Natural killer cell treated with Interleukin-12 subunit alpha and Interleukin-12 subunit beta and Interleukin-15 and Interleukin-18, amount 100 ng/mL, for 72 hours (primary cell): ENCODE results near the gene NAPSA. TPM values are rescaled to one million over a fixed set of nuclear protein-coding genes. Genes with fewer than 3 reads are reported as not detected.
"Not testable (repeated sequence)": the region's sequence is repeated elsewhere in the genome, so short reads cannot be mapped to it uniquely, and the experiment has no call there.

Source experiments
- ATAC-seq, 2 donors: fragments of 150-1000 bp; cut with Tn5 transposase in 1 of 2; sonication (Bioruptor Pico), chemical (Tn5 transposase) in 1 of 2; 2 replicates each; pipeline ENCODE4 v1.10.0; 2021
- DNase-seq: peaks from one replicate; pipeline ENCODE4 v3.0.0; 2022; ENCODE audit warnings: low spot score
- H3K27ac Mint-ChIP-seq, 2 donors: 1 replicate in 1 of 2; 2 replicates in 1 of 2; pipeline ENCODE4 v1.8.0; 2022; ENCODE audit warnings: mixed read lengths in 2 of 2, mild to moderate bottlenecking in 1 of 2, moderate library complexity in 1 of 2
- H3K27me3 Mint-ChIP-seq, 2 donors: 1 replicate in 1 of 2; 2 replicates in 1 of 2; pipeline ENCODE4 v1.8.0; 2022; ENCODE audit warnings: mixed read lengths in 2 of 2
- H3K36me3 Mint-ChIP-seq: one replicate; pipeline ENCODE4 v1.8.0; 2022; ENCODE audit warnings: mixed read lengths
- H3K4me1 Mint-ChIP-seq, 2 donors: 1 replicate in 1 of 2; 2 replicates in 1 of 2; pipeline ENCODE4 v1.8.0; 2022; ENCODE audit warnings: low read depth in 2 of 2, mixed read lengths in 2 of 2, mild to moderate bottlenecking in 1 of 2
- H3K4me3 Mint-ChIP-seq: one replicate; pipeline ENCODE4 v1.8.0; 2022; ENCODE audit warnings: mixed read lengths
- H3K9me3 Mint-ChIP-seq: 2 replicates; pipeline ENCODE4 v1.8.0; 2022; ENCODE audit warnings: mixed read lengths
- total RNA-seq, 2 donors: library from RNA; stranded (reverse); gene quantifications; one replicate each; pipeline ENCODE4 v1.2.3, GENCODE V29; 2022

Gene NAPSA
- total RNA-seq, 2 donors from 2014 or later = 2.4 to 12.4 TPM

GRCh38 chr19:50334741-50335421, 30.6 kb downstream of the NAPSA start:
- H3K27me3 Mint-ChIP-seq = peaks cover 18 to 33% of the 10 kb centered on the region in 2 donors
- H3K27ac Mint-ChIP-seq = no peak overlapping the region
- DNase-seq = peak; percentile 63
- H3K4me3 Mint-ChIP-seq = peak overlapping the region; percentile 30
- peaks cover 3% of the 10 kb centered on the region for H3K9me3 Mint-ChIP-seq
- peaks cover 6% of the 10 kb centered on the region for H3K36me3 Mint-ChIP-seq
- ATAC-seq = no peak
- H3K4me1 Mint-ChIP-seq = peaks cover 36 to 39% of the 10 kb centered on the region in 2 donors

- DNase-seq (peak; percentile 80), ATAC-seq (peak; percentile 48 to 69)
- H3K27ac Mint-ChIP-seq = peak overlapping the region; percentile 84 to 92
- peak overlapping the region; percentile 89 for H3K4me3 Mint-ChIP-seq
- H3K36me3 Mint-ChIP-seq = peaks cover 14% of the 10 kb centered on the region
- H3K4me1 Mint-ChIP-seq = peaks cover 43 to 47% of the 10 kb centered on the region in 2 donors
- peaks cover 3% of the 10 kb centered on the region for H3K9me3 Mint-ChIP-seq
- peaks cover 25 to 41% of the 10 kb centered on the region in 2 donors for H3K27me3 Mint-ChIP-seq
Observed at GRCh38 chr19:50333737-50334617, 31.5 kb downstream of the NAPSA start.

GRCh38 chr19:50333235-50333736, 32.2 kb downstream of the NAPSA start:
- DNase-seq = peak; percentile 91
- peak; percentile 81 to 87 for ATAC-seq
- peak overlapping the region; percentile 84 to 92 for H3K27ac Mint-ChIP-seq
- H3K9me3 Mint-ChIP-seq = peaks cover 3% of the 10 kb centered on the region
- peaks cover 43 to 47% of the 10 kb centered on the region in 2 donors for H3K4me1 Mint-ChIP-seq
- H3K4me3 Mint-ChIP-seq = peak overlapping the region; percentile 89
- H3K27me3 Mint-ChIP-seq = peaks cover 25 to 41% of the 10 kb centered on the region in 2 donors
- peaks cover 14% of the 10 kb centered on the region for H3K36me3 Mint-ChIP-seq

GRCh38 chr19:50332244-50333038, 33.0 kb downstream of the NAPSA start:
- H3K9me3 Mint-ChIP-seq = peaks cover 3% of the 10 kb centered on the region
- peaks cover 15% of the 10 kb centered on the region for H3K36me3 Mint-ChIP-seq
- peaks cover 45 to 51% of the 10 kb centered on the region in 2 donors for H3K4me1 Mint-ChIP-seq
- H3K27ac Mint-ChIP-seq = no peak overlapping the region
- peak overlapping the region; percentile 83 for H3K4me3 Mint-ChIP-seq
- peak; percentile 16 for DNase-seq
- peaks cover 30 to 45% of the 10 kb centered on the region in 2 donors for H3K27me3 Mint-ChIP-seq
- ATAC-seq = no peak

- no peak for ATAC-seq
- H3K27ac Mint-ChIP-seq = no peak overlapping the region
- DNase-seq = no peak
- peaks cover 21% of the 10 kb centered on the region for H3K36me3 Mint-ChIP-seq
- peaks cover 50 to 56% of the 10 kb centered on the region in 2 donors for H3K4me1 Mint-ChIP-seq
- H3K9me3 Mint-ChIP-seq = peaks cover 3% of the 10 kb centered on the region
- H3K27me3 Mint-ChIP-seq = peaks cover 36 to 47% of the 10 kb centered on the region in 2 donors
- peak overlapping the region; percentile 83 for H3K4me3 Mint-ChIP-seq
Observed at GRCh38 chr19:50331994-50332243, 33.5 kb downstream of the NAPSA start.

- H3K27me3 Mint-ChIP-seq = peaks cover 41 to 52% of the 10 kb centered on the region in 2 donors
- DNase-seq (peak; percentile 0), ATAC-seq (no peak)
- H3K4me3 Mint-ChIP-seq = peak overlapping the region; percentile 83
- no peak overlapping the region for H3K27ac Mint-ChIP-seq
- H3K9me3 Mint-ChIP-seq = peaks cover 3% of the 10 kb centered on the region
- peaks cover 55 to 60% of the 10 kb centered on the region in 2 donors for H3K4me1 Mint-ChIP-seq
- H3K36me3 Mint-ChIP-seq = peaks cover 25% of the 10 kb centered on the region
Observed at GRCh38 chr19:50331221-50331993, 34.0 kb downstream of the NAPSA start.

- H3K4me3 Mint-ChIP-seq = peak overlapping the region; percentile 83
- H3K27me3 Mint-ChIP-seq = peaks cover 42 to 48% of the 10 kb centered on the region in 2 donors
- peaks cover 53 to 57% of the 10 kb centered on the region in 2 donors for H3K4me1 Mint-ChIP-seq
- peak overlapping the region in 1 of 2 donors; percentile 48 for H3K27ac Mint-ChIP-seq
- peaks cover 3% of the 10 kb centered on the region for H3K9me3 Mint-ChIP-seq
- H3K36me3 Mint-ChIP-seq = peaks cover 25% of the 10 kb centered on the region
- ATAC-seq = peak; percentile 54 to 62
- DNase-seq = peak; percentile 71
Observed at GRCh38 chr19:50330365-50331078, 34.9 kb downstream of the NAPSA start.

GRCh38 chr19:50329926-50330294, 35.5 kb downstream of the NAPSA start:
- Mint-ChIP-seq H3K27ac (peak overlapping the region; percentile 20 to 48), H3K36me3 (peaks cover 25% of the 10 kb centered on the region), H3K27me3 (peaks cover 45% of the 10 kb centered on the region in 2 donors), H3K4me3 (peak overlapping the region; percentile 83), H3K4me1 (peaks cover 48 to 53% of the 10 kb centered on the region in 2 donors)
- H3K9me3 Mint-ChIP-seq, ATAC-seq, DNase-seq: not testable (repeated sequence)

- peaks cover 53 to 56% of the 10 kb centered on the region in 2 donors for H3K4me1 Mint-ChIP-seq
- peak within 1 kb of the TSS; percentile 83 for H3K4me3 Mint-ChIP-seq
- DNase-seq (peak; percentile 88), ATAC-seq (peak; percentile 81 to 84)
- H3K27ac Mint-ChIP-seq = peak within 1 kb of the TSS; percentile 20 to 48
- H3K27me3 Mint-ChIP-seq = peaks cover 50% of the 10 kb centered on the region in 2 donors
- H3K36me3 Mint-ChIP-seq = peaks cover 25% of the 10 kb centered on the region
- peaks cover 3% of the 10 kb centered on the region for H3K9me3 Mint-ChIP-seq
Observed at GRCh38 chr19:50329146-50329925, 36.1 kb downstream of the NAPSA start, which contains the start of gene KCNC3. TSS of gene KCNC3 (minus strand) at chr19:50329377. CDS start at chr19:50329082, 295 bp downstream.

GRCh38 chr19:50328873-50329145, 36.6 kb downstream of the NAPSA start:
- no peak overlapping the region for H3K27ac Mint-ChIP-seq

GRCh38 chr19:50328224-50328872, 37.1 kb downstream of the NAPSA start:
- ATAC-seq (no peak), DNase-seq (no peak)
- H3K27ac Mint-ChIP-seq = no peak overlapping the region
- peaks cover 3% of the 10 kb centered on the region for H3K9me3 Mint-ChIP-seq
- H3K4me1 Mint-ChIP-seq = peaks cover 45 to 48% of the 10 kb centered on the region in 2 donors
- H3K4me3 Mint-ChIP-seq = peak overlapping the region; percentile 64
- H3K36me3 Mint-ChIP-seq = peaks cover 25% of the 10 kb centered on the region
- H3K27me3 Mint-ChIP-seq = peaks cover 51 to 52% of the 10 kb centered on the region in 2 donors

More at GRCh38 chr19:50328873-50329145, 36.6 kb downstream of the NAPSA start:
- H3K27me3 Mint-ChIP-seq = peaks cover 51 to 52% of the 10 kb centered on the region in 2 donors
- DNase-seq (no peak), ATAC-seq (no peak)
- peaks cover 3% of the 10 kb centered on the region for H3K9me3 Mint-ChIP-seq
- peak overlapping the region; percentile 83 for H3K4me3 Mint-ChIP-seq
- H3K4me1 Mint-ChIP-seq = peaks cover 49 to 53% of the 10 kb centered on the region in 2 donors
- H3K36me3 Mint-ChIP-seq = peaks cover 25% of the 10 kb centered on the region
